Measurements from ENCODE around the gene GSTT2B.
"Not testable (repeated sequence)": the region's sequence is repeated elsewhere in the genome, so short reads cannot be mapped to it uniquely, and the experiment has no call there.

The GSTT2B gene

DNA sequence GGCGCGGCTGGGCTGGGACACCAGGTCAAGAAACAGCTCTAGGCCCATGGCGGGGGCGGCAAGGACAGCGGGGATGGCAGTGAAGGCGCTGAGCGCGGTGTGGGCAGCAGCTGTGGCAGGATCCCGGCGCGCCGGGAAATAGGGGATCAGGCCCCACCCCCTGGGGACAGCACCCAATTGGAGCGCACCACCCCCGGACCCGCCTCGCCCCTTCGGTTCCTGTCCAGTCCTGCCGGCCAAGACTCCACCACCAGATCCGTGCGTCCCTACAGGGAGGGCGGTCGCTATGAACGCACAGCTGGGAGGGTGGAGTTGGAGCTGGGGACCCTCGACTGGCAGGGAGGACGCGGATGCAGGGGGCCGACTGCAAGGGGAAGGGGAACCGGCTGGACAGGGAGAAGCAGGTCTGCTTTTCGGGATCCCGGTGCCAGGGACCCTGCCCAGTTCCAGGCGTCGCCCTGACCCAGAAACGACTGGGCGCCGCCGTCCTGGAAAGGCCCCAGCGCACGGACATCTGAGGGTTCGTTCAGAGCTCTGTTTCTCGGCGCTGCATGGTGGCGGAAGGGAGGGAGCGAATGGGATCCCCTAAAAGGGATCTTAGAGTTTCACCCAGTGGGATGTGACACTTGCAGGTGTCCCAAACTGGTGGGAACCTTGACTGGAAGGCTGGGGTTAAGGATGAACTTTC lies at the start of gene GSTT2B:
TSS of gene GSTT2B (minus strand) at position 112 of the 688 bp plus-strand sequence. CDS start at position 48, 64 bp downstream.
- DNase-seq (ENCODE audit: low read depth) = not testable (repeated sequence)

- DNase-seq (ENCODE audit: low read depth) = no peak
These were observed 49.0 kb upstream of the GSTT2B start for GRCh38 chr22:24010018-24010391.

GRCh38 chr22:24009227-24010017 lies 48.4 kb upstream of the GSTT2B start:
- no peak for DNase-seq (ENCODE audit: low read depth)

DNA sequence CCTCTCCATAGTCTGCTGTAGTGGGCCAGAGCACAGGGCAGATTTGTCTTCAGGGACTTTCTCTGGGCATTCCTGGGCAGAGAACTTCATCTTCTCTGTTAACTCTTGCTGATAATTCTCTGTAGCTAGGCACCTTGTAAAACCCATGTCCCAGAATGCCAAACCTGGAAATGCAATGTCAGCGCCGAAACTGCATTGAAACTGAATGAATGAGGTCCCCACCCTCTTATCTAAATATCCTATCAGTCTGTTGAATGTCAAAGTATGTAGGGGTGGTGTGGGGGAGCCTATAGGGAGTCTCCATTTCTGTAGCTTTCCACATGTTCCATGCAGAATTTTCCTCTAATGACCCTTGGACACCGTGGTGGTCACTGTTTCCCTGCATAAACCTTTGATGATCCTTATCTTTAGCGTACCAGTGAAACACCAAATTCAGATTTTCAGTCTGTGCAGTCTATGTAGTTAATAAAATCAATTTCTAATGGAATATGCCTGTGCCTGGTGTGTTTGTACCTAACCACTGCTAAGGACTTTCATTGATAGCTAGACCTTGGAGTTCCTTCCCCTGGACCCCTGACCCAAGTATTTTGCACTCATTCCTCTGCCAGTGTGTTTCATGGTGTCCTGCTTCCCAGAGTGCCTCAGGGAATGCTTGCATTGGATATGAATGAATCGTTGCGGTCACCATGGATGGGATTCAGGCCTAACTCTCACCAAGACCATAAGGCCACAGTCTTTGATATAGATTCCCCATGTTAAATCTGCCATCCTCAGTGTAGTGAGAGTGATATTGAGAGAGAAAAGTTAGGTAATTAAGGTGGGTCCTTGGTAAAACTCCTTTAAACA lies 47.6 kb upstream of the GSTT2B start:
- no peak for DNase-seq (ENCODE audit: low read depth)

DNA sequence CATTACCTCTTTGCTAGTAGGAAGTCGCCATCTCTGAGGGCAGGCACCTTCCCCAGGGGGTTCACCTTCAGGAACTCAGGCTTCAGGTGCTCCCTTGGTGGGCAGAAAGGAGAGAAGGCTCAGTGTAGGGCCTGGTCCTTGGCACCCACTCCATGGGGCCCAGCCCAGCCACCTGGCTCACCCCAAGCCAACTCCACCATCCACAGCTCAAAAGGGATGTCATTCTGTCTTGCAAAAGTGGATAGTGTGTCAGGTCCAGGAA lies 47.0 kb upstream of the GSTT2B start:
- no peak for DNase-seq (ENCODE audit: low read depth)

GRCh38 chr22:24007253-24008021 lies 46.4 kb upstream of the GSTT2B start:
- no peak for DNase-seq (ENCODE audit: low read depth)

DNA sequence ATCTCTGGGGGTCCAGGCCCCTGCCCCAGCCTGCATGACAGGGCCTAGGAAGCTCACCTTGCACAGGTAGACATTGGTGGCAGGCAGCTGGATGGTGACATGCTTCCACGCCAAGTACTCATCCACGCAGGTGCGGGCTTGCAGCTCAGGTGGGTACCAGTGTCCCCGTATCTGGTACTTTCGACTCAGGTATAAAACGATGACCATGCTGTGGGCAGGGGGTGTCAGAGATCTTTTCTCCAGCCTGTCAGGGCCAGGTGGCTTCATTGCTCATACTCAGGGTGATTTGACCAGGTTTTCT lies 45.9 kb upstream of the GSTT2B start:
- DNase-seq (ENCODE audit: low read depth) = no peak

- DNase-seq (ENCODE audit: low read depth) = no peak
These were observed 45.4 kb upstream of the GSTT2B start for GRCh38 chr22:24006207-24006913.

DNA sequence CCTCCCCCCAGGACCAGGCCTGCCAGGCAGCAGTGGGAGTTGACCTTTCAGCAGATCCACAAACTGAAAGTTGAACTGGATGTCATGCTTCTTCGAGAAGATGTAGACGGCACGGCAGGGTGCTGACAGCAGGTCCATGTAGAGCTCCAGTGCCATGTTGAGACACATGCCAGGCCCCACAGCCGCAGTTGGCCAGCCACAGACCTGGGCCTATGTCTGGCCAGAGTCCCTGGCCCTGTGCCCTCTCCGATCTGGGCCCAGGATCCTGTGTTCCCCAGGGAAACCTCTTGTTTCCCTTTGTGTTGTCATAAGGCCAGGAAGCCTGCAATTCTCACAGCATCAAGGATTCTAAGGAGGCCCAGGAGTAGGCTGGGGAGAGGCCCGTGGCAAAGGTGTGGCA lies 44.2 kb upstream of the GSTT2B start, which contains the start of gene GSTT4:
TSS of gene GSTT4 (minus strand) at position 253 of the 400 bp plus-strand sequence. CDS start at position 156, 97 bp downstream.
- no peak for DNase-seq (ENCODE audit: low read depth)

GRCh38 chr22:24003887-24004286 lies 42.9 kb upstream of the GSTT2B start:
- DNase-seq (ENCODE audit: low read depth) = no peak

DNA sequence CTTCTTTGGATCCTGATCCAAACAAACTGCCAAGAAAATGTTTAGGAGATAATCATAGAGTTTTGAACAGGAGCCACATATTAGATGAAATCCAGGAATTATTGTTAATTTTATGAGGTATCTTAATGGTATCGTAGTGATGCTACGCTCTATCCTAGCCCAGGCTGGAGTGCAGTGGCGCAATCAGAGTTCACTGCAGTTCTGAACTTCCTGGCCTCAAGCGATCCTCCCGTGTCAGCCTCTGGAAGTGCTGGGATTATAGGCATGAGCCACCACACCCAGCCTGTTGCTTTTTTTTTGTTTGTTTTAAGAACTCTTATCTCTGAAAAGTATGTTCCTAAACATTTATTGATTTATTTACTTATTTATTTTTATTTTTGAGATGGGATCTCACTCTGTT lies 41.9 kb upstream of the GSTT2B start:
- DNase-seq (ENCODE audit: low read depth) = no peak

DNA sequence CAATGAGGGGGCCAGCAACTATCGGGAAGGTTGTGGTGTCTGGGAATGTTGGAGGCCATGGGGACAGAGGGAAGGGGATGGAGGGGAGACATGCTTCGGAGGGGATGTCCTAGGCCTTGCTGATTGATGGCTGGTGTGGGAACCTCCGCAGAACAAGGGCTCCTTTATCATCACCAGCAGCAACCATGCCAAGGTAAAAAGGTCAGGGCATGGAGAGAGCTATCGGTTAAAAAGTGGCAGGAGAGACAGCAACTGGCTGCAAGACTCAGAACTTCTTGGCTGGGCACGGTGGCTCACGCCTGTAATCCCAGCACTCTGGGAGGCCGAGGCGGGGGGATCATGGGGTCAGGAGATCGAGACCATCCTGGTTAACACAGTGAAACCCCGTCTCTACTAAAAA lies 41.3 kb upstream of the GSTT2B start:
- DNase-seq (ENCODE audit: low read depth) = no peak

GRCh38 chr22:24001314-24001713 lies 40.3 kb upstream of the GSTT2B start:
- DNase-seq (ENCODE audit: low read depth) = no peak

DNA sequence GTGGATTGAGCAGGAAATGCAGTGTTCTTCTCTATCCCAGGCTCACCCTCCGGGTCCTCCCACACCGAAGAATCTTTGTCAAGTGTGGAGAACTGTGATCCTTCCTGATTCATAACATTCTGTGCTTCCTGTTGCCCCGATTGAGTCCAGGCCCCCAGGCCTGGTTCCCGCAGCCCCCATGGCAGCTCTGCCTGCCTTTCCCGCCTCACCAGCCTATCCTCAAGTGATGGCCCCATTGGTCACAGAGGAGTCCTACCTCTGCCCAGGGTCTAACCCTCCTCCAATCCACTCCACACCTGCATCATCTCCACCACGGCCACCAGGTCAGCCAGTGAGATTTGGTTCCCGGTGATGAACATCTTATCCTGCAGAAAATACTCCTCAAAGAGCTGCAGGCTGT lies 38.8 kb upstream of the GSTT2B start:
- not testable (repeated sequence) for DNase-seq (ENCODE audit: low read depth)

- DNase-seq (ENCODE audit: low read depth) = no peak
These were observed 36.1 kb upstream of the GSTT2B start for GRCh38 chr22:23997092-23997491.

DNA sequence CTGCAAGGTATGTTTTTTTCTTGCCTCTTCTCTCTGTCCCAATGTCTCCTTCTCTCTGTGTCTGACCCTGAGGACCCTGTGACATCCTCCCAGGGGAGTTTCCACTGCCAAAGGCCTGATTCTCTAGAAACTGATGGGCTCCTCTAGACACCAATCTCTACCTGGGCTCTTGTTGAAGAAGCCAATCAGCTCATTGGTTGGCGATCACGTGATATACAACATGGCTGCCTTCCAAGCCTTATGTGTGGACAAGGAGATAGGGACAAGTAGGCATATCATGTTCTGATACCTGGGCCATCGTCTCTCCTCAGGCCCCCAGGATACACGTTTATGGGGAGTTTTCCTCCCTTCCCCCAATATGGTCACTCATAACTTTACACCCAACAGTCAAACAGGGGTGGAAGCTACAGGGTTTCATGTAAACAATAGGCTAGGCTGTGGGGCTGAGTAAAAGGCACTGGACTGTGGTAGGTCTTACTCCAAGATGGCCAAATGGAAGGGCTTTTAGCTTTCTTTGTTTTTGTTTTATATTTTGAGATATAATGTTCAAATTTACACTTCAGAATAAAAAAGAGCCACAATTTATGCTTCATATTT lies 32.7 kb upstream of the GSTT2B start:
- DNase-seq (ENCODE audit: low read depth) = not testable (repeated sequence)

DNA sequence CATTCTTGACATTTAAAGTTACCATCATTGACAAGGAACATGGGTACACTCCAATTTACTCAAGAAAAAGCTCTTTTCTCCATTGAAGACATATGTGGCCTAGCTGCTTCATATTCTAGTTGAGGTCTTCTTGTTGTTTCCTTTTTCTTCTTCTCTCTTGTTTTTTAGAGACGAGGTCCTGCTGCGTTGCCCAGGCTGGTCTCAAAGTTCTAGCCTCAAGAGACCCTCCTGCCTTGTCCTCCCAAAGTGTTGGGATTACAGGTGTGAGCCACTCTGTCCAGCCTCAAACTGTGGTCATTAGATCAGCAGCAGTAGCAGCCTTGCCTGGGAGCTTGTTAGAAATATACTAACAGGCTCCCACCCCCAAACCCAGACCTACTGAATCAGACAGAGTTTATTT lies 32.1 kb upstream of the GSTT2B start:
- DNase-seq (ENCODE audit: low read depth) = not testable (repeated sequence)

DNA sequence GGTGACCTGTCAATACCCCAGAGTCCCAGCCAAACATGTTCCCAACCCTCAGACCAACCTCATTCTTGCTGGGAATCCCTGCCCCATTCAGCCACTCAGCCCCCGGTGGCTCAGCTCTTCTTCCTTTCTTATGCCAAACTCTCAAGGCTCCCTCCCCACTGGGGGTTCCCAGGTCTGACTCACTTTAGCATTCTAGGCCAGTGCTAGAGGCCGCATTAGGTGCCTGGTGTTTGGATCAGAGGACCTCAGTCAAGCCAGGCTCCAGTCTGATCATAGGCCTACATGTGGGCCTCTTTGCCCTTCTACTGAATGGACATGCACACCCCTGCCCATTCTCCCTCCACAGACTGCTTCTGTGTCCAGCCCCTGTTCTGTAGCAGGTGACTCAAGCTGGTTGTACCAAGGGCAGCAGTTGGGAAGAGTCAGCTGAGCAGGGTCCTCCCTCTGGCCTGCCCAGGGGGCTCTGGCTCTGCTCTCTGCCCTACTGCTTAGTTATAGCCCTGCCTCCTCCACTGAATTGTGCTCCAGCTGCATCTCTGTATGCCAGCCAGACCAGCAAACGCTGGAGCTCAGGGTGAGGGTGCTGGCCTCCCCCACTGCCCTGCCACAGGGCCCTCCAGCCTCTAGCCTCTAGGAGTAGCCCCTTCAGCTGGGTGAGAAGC lies 28.7 kb upstream of the GSTT2B start:
- DNase-seq (ENCODE audit: low read depth) = not testable (repeated sequence)

DNA sequence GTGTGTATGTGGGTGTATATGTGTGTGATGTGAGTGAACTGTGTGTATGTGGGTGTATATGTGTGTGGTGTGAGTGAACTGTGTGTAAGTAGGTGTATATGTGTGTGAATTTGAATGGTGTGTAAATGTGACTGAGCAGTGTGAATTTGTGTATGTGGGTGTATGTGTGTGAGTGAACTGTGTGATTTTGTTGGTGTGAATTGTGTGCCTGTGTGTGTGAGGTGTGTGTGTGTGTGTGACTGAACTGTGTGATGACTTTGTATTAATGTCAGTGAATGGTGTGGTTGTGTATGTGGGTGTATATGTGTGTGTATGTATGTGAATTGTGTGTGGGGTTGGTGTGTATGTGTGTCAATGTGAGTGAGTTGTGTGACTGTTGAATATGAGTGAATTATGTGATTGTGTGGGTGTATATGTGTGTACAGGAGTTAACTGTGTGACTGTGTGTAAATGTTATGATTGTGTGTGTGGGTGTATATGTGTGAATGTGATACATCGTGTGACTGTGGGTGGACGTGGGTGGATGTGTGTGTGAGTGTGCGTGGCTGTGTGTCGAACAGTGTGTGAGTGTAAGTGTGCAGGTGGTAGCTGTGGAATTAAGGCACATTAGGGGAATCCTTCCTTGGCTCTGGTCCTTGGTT lies 25.7 kb upstream of the GSTT2B start:
- DNase-seq (ENCODE audit: low read depth) = not testable (repeated sequence)

DNA sequence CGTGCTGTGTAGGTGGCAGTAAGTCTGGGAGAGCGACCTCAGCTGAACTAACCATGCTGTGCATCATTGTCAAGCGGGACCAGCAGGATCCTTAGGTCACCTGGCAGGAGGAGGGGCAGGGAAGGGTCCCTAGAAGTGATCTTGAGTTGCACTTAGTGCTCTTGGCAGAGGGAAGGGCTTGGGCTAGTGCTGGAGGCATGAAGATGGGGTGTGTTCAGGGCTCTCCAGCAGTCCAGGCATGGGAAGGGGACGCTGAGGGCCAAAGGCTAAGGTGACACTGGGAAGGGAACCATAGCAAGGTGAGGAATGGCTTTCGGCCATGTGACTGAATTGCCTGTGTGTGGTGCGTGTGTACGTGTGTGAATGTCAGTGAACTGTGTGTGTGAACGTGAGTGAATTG lies 25.1 kb upstream of the GSTT2B start:
- DNase-seq (ENCODE audit: low read depth) = not testable (repeated sequence)

Data from activated T-cell treated with anti-CD3 and anti-CD28 coated beads for 48 hours (primary cell).